HEK293 (cell line): ENCODE measurements around the gene INPP1.

Source experiments
- CTCF ChIA-PET: fragments of 350-600 bp; formaldehyde crosslinking; extraction: SDS; loops from one replicate; lab custom pipeline; 2021; ENCODE audit warnings: antibody characterized with exemption; lab: Yijun Ruan, JAX
- POLR2A ChIA-PET: fragments of 300-600 bp; formaldehyde crosslinking; extraction: SDS; loops from one replicate; lab custom pipeline; 2020; ENCODE audit warnings: antibody characterized with exemption, inconsistent platforms; lab: Yijun Ruan, JAX
- H3K27ac ChIP-seq: fragments of 200-500 bp; sonication (Bioruptor generic); 2 replicates; pipeline ENCODE4 v1.5.1; 2014; ENCODE audit warnings: low read depth, low read length, control low read depth, inconsistent platforms; ENCODE audit errors: extremely low read depth
- H3K36me3 ChIP-seq, 2 experiments: fragments of 200-500 bp in 1 of 2; sonication (Bioruptor generic) in 1 of 2; 1 replicate in 1 of 2; 2 replicates in 1 of 2; pipeline ENCODE4 v1.5.1; 2014 to 2017; ENCODE audit warnings: inconsistent platforms in 2 of 2, low read length in 2 of 2; ENCODE audit not compliant: control insufficient read depth in 2 of 2, insufficient read depth in 1 of 2
- H3K4me1 ChIP-seq: fragments of 200-500 bp; sonication (Bioruptor generic); 2 replicates; pipeline ENCODE4 v1.5.1; 2014; ENCODE audit warnings: mild to moderate bottlenecking, low read length, inconsistent platforms; ENCODE audit not compliant: control insufficient read depth, insufficient read depth
- H3K4me3 ChIP-seq: 2 replicates; pipeline ENCODE4 v1.5.1; 2011; ENCODE audit warnings: low read depth, mild to moderate bottlenecking, control low read depth, low read length, moderate library complexity
- H3K9me3 ChIP-seq: fragments of 200-500 bp; sonication (Bioruptor generic); 2 replicates; pipeline ENCODE4 v1.5.1; 2014; ENCODE audit warnings: low read depth, low read length, inconsistent platforms; ENCODE audit not compliant: control insufficient read depth, insufficient read depth
- CTCF ChIP-seq: fragments of 450-650 bp; formaldehyde crosslinking; IDR thresholded peaks from 2 replicates; pipeline ENCODE4 v1.5.1; 2016; ENCODE audit warnings: missing biosample characterization, missing genetic modification characterization
- HIC1 ChIP-seq: fragments of 450-650 bp; formaldehyde crosslinking; IDR thresholded peaks from 2 replicates; pipeline ENCODE4 v1.5.1; 2016; ENCODE audit warnings: missing biosample characterization, missing genetic modification characterization
- KLF9 ChIP-seq: fragments of 450-650 bp; formaldehyde crosslinking; IDR thresholded peaks from 2 replicates; pipeline ENCODE4 v1.5.1; 2016; ENCODE audit warnings: missing biosample characterization, missing genetic modification characterization, low read depth
- SCRT2 ChIP-seq: fragments of 450-650 bp; formaldehyde crosslinking; IDR thresholded peaks from 2 replicates; pipeline ENCODE4 v1.5.1; 2016; ENCODE audit warnings: missing biosample characterization, missing genetic modification characterization
- ZNF133 ChIP-seq: fragments of 450-650 bp; formaldehyde crosslinking; IDR thresholded peaks from 2 replicates; pipeline ENCODE4 v1.5.1; 2016; ENCODE audit warnings: missing biosample characterization, missing genetic modification characterization
- ZNF19 ChIP-seq: fragments of 450-650 bp; formaldehyde crosslinking; IDR thresholded peaks from 2 replicates; pipeline ENCODE4; 2016; ENCODE audit warnings: missing biosample characterization, missing genetic modification characterization, low read depth
- ZNF2 ChIP-seq: fragments of 450-650 bp; formaldehyde crosslinking; IDR thresholded peaks from 2 replicates; pipeline ENCODE4 v1.5.1; 2016; ENCODE audit warnings: missing biosample characterization, missing genetic modification characterization
- ZNF292 ChIP-seq: fragments of 450-650 bp; formaldehyde crosslinking; IDR thresholded peaks from 2 replicates; pipeline ENCODE4 v1.5.1; 2016; ENCODE audit warnings: low read depth, missing biosample characterization, missing genetic modification characterization, borderline replicate concordance
- ZNF354C ChIP-seq: fragments of 450-650 bp; formaldehyde crosslinking; IDR thresholded peaks from 2 replicates; pipeline ENCODE4 v1.5.1; 2016; ENCODE audit warnings: missing biosample characterization, missing genetic modification characterization, low read depth, borderline replicate concordance
- ZNF558 ChIP-seq: fragments of 450-650 bp; formaldehyde crosslinking; IDR thresholded peaks from 2 replicates; pipeline ENCODE4 v1.5.1; 2016; ENCODE audit warnings: missing biosample characterization, missing genetic modification characterization
- ZNF600 ChIP-seq: fragments of 450-650 bp; formaldehyde crosslinking; IDR thresholded peaks from 2 replicates; pipeline ENCODE4 v1.5.1; 2016; ENCODE audit warnings: missing biosample characterization, missing genetic modification characterization
- ZNF623 ChIP-seq: fragments of 450-650 bp; formaldehyde crosslinking; IDR thresholded peaks from 2 replicates; pipeline ENCODE4 v1.5.1; 2016; ENCODE audit warnings: missing biosample characterization, missing genetic modification characterization
- ZNF654 ChIP-seq: fragments of 450-650 bp; formaldehyde crosslinking; IDR thresholded peaks from 2 replicates; pipeline ENCODE4 v1.5.1; 2016; ENCODE audit warnings: low read depth, missing biosample characterization, missing genetic modification characterization
- ZNF692 ChIP-seq: fragments of 450-650 bp; formaldehyde crosslinking; IDR thresholded peaks from 2 replicates; pipeline ENCODE4 v1.5.1; 2016; ENCODE audit warnings: missing biosample characterization, missing genetic modification characterization
- ZNF843 ChIP-seq: fragments of 450-650 bp; formaldehyde crosslinking; IDR thresholded peaks from 2 replicates; pipeline ENCODE4 v1.5.1; 2016; ENCODE audit warnings: missing biosample characterization, missing genetic modification characterization
- TF ChIP-seq, protein P1 (sequence below): fragments of 450-650 bp; formaldehyde crosslinking; IDR thresholded peaks from 2 replicates; pipeline ENCODE4 v1.5.1; 2016; ENCODE audit warnings: missing biosample characterization, missing genetic modification characterization
- TF ChIP-seq, protein P2 (sequence below): fragments of 450-650 bp; formaldehyde crosslinking; IDR thresholded peaks from 2 replicates; pipeline ENCODE4 v1.5.1; 2017; ENCODE audit warnings: missing biosample characterization, missing genetic modification characterization

Gene INPP1

DNA sequence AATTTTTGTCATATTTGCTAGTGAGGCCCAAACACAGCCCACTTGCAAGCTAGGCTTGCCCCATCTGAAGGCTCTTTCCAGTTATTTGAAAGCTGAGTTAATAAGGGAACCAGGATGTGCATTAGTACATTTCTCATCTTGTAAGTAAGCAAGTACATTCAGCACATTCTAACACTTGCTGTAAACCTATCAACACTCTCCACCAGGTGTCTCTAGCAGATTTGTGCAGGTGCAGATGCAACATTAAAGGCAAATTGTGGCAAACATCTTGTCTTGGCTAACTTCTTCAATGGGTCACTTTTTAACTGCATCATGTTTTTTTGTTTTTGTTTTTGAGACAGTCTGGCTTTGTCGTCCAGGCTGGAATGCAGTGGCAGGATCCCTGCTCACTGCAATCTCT, 39.5 kb downstream of the INPP1 start:
- ChIA-PET CTCF (interaction anchor here (0.6 to 3.0 kb wide), 15 partner anchors 10 to 694 kb away, joined by 3 to 10 read pairs (median 4); no protein-coding TSS in a partner anchor), POLR2A (no interaction called here)
- no peak overlapping the region for H3K4me3 ChIP-seq
- TF ChIP-seq ZNF19: no peak
- TF ChIP-seq ZNF133 (tag by site-specific recombination): no peak
- TF ChIP-seq ZNF654 (tag by site-specific recombination): peak; percentile 56
- TF ChIP-seq SCRT2: no peak
- TF ChIP-seq HIC1: no peak
- TF ChIP-seq, protein P1, sequence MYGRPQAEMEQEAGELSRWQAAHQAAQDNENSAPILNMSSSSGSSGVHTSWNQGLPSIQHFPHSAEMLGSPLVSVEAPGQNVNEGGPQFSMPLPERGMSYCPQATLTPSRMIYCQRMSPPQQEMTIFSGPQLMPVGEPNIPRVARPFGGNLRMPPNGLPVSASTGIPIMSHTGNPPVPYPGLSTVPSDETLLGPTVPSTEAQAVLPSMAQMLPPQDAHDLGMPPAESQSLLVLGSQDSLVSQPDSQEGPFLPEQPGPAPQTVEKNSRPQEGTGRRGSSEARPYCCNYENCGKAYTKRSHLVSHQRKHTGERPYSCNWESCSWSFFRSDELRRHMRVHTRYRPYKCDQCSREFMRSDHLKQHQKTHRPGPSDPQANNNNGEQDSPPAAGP (tag by site-specific recombination): no peak
- no peak for TF ChIP-seq ZNF843
- no peak for TF ChIP-seq ZNF600 (tag by site-specific recombination)
- no peak for TF ChIP-seq KLF9 (tag by site-specific recombination)
- no peak for TF ChIP-seq ZNF292 (tag by site-specific recombination)
- no peak for TF ChIP-seq ZNF354C (tag by site-specific recombination)
- peak; percentile 72 for TF ChIP-seq CTCF (tag by site-specific recombination)
- TF ChIP-seq ZNF558 (tag by site-specific recombination): no peak
- peak; percentile 99 for TF ChIP-seq ZNF2 (tag by site-specific recombination)
- no peak for TF ChIP-seq ZNF692 (tag by site-specific recombination)
- TF ChIP-seq, protein P2, sequence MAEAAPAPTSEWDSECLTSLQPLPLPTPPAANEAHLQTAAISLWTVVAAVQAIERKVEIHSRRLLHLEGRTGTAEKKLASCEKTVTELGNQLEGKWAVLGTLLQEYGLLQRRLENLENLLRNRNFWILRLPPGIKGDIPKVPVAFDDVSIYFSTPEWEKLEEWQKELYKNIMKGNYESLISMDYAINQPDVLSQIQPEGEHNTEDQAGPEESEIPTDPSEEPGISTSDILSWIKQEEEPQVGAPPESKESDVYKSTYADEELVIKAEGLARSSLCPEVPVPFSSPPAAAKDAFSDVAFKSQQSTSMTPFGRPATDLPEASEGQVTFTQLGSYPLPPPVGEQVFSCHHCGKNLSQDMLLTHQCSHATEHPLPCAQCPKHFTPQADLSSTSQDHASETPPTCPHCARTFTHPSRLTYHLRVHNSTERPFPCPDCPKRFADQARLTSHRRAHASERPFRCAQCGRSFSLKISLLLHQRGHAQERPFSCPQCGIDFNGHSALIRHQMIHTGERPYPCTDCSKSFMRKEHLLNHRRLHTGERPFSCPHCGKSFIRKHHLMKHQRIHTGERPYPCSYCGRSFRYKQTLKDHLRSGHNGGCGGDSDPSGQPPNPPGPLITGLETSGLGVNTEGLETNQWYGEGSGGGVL (tag by site-specific recombination): no peak
- TF ChIP-seq, all 188 proteins: peak for 3
- Histone ChIP-seq H3K36me3 (no peaks in the 10 kb centered on the region), H3K9me3 (no peaks in the 10 kb centered on the region), H3K27ac (no peak overlapping the region), H3K4me1 (no peaks in the 10 kb centered on the region)

- H3K36me3 ChIP-seq: no peaks in the 10 kb centered on the region
- no peaks in the 10 kb centered on the region for H3K4me1 ChIP-seq
- no peak for TF ChIP-seq ZNF623 (tag by site-specific recombination)
- TF ChIP-seq, all 188 proteins: peak for 0
- POLR2A ChIA-PET: no interaction called here
- Histone ChIP-seq H3K9me3 (no peaks in the 10 kb centered on the region), H3K4me3 (no peak overlapping the region), H3K27ac (no peak overlapping the region)
- CTCF ChIA-PET: no interaction called here
These were observed 44.0 kb downstream of the INPP1 start for GRCh38 chr2:190387422-190387821.
